Measurements from ENCODE around the gene ELL. TPM values are rescaled to one million over a fixed set of nuclear protein-coding genes. Genes with fewer than 3 reads are reported as not detected.

ELL gene
- total RNA-seq, 1 experiment from 2014 or later, result 14.6 TPM

- Histone ChIP-seq H3K4me3 (no peak overlapping the region), H3K4me2 (no peak overlapping the region), H3K9me3 (ENCODE audit: insufficient read depth, low read depth) (no peaks in the 10 kb centered on the region), H3K27me3 (ENCODE audit: insufficient read depth, low read depth) (no peaks in the 10 kb centered on the region), H3K9me2 (ENCODE audit: insufficient read depth) (no peaks in the 10 kb centered on the region), H3K79me2 (ENCODE audit: low read depth) (peaks cover 76% of the 10 kb centered on the region), H3K36me3 (ENCODE audit: low read depth) (no peaks in the 10 kb centered on the region), H4K20me1 (ENCODE audit: insufficient read depth) (peaks cover 44% of the 10 kb centered on the region), H3K27ac (no peak overlapping the region), H2AFZ (no peak overlapping the region), H3F3A (ENCODE audit: insufficient read depth, low read depth) (peaks cover 28% of the 10 kb centered on the region; the same call in 1 of the 2 replicates), H3K4me1 (replicated peaks; ENCODE audit: insufficient read depth) (peaks cover 22% of the 10 kb centered on the region)
- no peak for DNase-seq
- no peak for TF ChIP-seq CTCF (conservative IDR thresholded peaks at IDR 0.05)
- TF ChIP-seq EZH2 (IDR thresholded peaks at IDR 0.05; ENCODE audit: low read depth), result no peak
- BruUV-seq (replicated peaks), result no TSS peak
- ChIA-PET CTCF (no interaction called here), POLR2A (ENCODE audit: unreplicated experiment) (no interaction called here)
- intact Hi-C loops (cut with micrococcal nuclease; ENCODE audit: unreplicated experiment), result loop anchor here (10.0 kb wide), 1 partner anchor 438 kb away; the partner anchor contains the start of genes COPE and DDX49
These were observed 45.3 kb downstream of the ELL start for GRCh38 chr19:18476507-18477041.

GRCh38 chr19:18475762-18476331 is 46.0 kb downstream of the ELL start:
- Histone ChIP-seq H2AFZ (no peak overlapping the region), H3F3A (ENCODE audit: insufficient read depth, low read depth) (peaks cover 33% of the 10 kb centered on the region), H3K4me2 (no peak overlapping the region), H3K36me3 (ENCODE audit: low read depth) (no peaks in the 10 kb centered on the region), H3K4me1 (replicated peaks; ENCODE audit: insufficient read depth) (peaks cover 22% of the 10 kb centered on the region), H4K20me1 (ENCODE audit: insufficient read depth) (peaks cover 44% of the 10 kb centered on the region), H3K79me2 (ENCODE audit: low read depth) (peaks cover 68% of the 10 kb centered on the region), H3K27ac (no peak overlapping the region), H3K9me3 (ENCODE audit: insufficient read depth, low read depth) (no peaks in the 10 kb centered on the region), H3K27me3 (ENCODE audit: insufficient read depth, low read depth) (no peaks in the 10 kb centered on the region), H3K4me3 (no peak overlapping the region), H3K9me2 (ENCODE audit: insufficient read depth) (no peaks in the 10 kb centered on the region)
- no peak for DNase-seq
- TF ChIP-seq EZH2 (IDR thresholded peaks at IDR 0.05; ENCODE audit: low read depth) (no peak), CTCF (conservative IDR thresholded peaks at IDR 0.05) (no peak)
- intact Hi-C loops (cut with micrococcal nuclease; ENCODE audit: unreplicated experiment), result loop anchor here (10.0 kb wide), 1 partner anchor 439 kb away; the partner anchor contains the start of genes COPE and DDX49
- no TSS peak for BruUV-seq (replicated peaks)
- CTCF ChIA-PET, result no interaction called here
- POLR2A ChIA-PET (ENCODE audit: unreplicated experiment), result no interaction called here

GRCh38 chr19:18475004-18475453 is 46.8 kb downstream of the ELL start:
- H3K9me2 ChIP-seq (ENCODE audit: insufficient read depth), result no peaks in the 10 kb centered on the region
- no peak overlapping the region for H2AFZ ChIP-seq
- no peak overlapping the region for H3K4me3 ChIP-seq
- intact Hi-C loops (cut with micrococcal nuclease; ENCODE audit: unreplicated experiment), result loop anchor here (10.0 kb wide), 1 partner anchor 440 kb away; the partner anchor contains the start of genes COPE and DDX49
- H3K27ac ChIP-seq, result no peak overlapping the region
- BruUV-seq (replicated peaks), result no TSS peak
- peaks cover 60% of the 10 kb centered on the region for H3K79me2 ChIP-seq (ENCODE audit: low read depth)
- POLR2A ChIA-PET (ENCODE audit: unreplicated experiment), result interaction anchor here (0.6 kb wide), 1 partner anchor 45 kb away, joined by 3 read pairs; no protein-coding TSS in a partner anchor
- no peaks in the 10 kb centered on the region for H3K9me3 ChIP-seq (ENCODE audit: insufficient read depth, low read depth)
- no peak for DNase-seq
- no peak overlapping the region for H3K4me2 ChIP-seq
- CTCF ChIA-PET, result no interaction called here
- H3K36me3 ChIP-seq (ENCODE audit: low read depth), result no peaks in the 10 kb centered on the region
- H4K20me1 ChIP-seq (ENCODE audit: insufficient read depth), result peaks cover 44% of the 10 kb centered on the region
- no peak for TF ChIP-seq EZH2 (IDR thresholded peaks at IDR 0.05; ENCODE audit: low read depth)
- no peak for TF ChIP-seq CTCF (conservative IDR thresholded peaks at IDR 0.05)
- H3K4me1 ChIP-seq (replicated peaks; ENCODE audit: insufficient read depth), result peaks cover 18% of the 10 kb centered on the region
- H3K27me3 ChIP-seq (ENCODE audit: insufficient read depth, low read depth), result no peaks in the 10 kb centered on the region
- peaks cover 35% of the 10 kb centered on the region for H3F3A ChIP-seq (ENCODE audit: insufficient read depth, low read depth)
